Measurements from ENCODE around the gene SYTL2.

SYTL2 gene

GRCh38 chr11:85740481-85741400 is 70.2 kb downstream of the SYTL2 start:
- no peak overlapping the region for H3K4me3 ChIP-seq (ENCODE audit: low read depth, low read length)
- TF ChIP-seq CTCF (IDR thresholded peaks at IDR 0.05; ENCODE audit: control insufficient read depth, extremely low read depth, insufficient read depth): no peak
- no peak for DNase-seq (ENCODE audit: low read depth)

GRCh38 chr11:85737738-85738137 is 73.2 kb downstream of the SYTL2 start:
- no peak for TF ChIP-seq CTCF (IDR thresholded peaks at IDR 0.05; ENCODE audit: control insufficient read depth, extremely low read depth, insufficient read depth)
- H3K4me3 ChIP-seq (ENCODE audit: low read depth, low read length): no peak overlapping the region
- DNase-seq (ENCODE audit: low read depth): no peak

- no peak for DNase-seq (ENCODE audit: low read depth)
- no peak overlapping the region for H3K4me3 ChIP-seq (ENCODE audit: low read depth, low read length)
- TF ChIP-seq CTCF (IDR thresholded peaks at IDR 0.05; ENCODE audit: control insufficient read depth, extremely low read depth, insufficient read depth): no peak
Measured at GRCh38 chr11:85735876-85736460, 75.0 kb downstream of the SYTL2 start.

- DNase-seq (ENCODE audit: low read depth): no peak
- no peak overlapping the region for H3K4me3 ChIP-seq (ENCODE audit: low read depth, low read length)
- TF ChIP-seq CTCF (IDR thresholded peaks at IDR 0.05; ENCODE audit: control insufficient read depth, extremely low read depth, insufficient read depth): no peak
Measured at GRCh38 chr11:85732965-85733364, 78.0 kb downstream of the SYTL2 start.

GRCh38 chr11:85726381-85726780 is 84.6 kb downstream of the SYTL2 start:
- H3K4me3 ChIP-seq (ENCODE audit: low read depth, low read length): no peak overlapping the region
- no peak for TF ChIP-seq CTCF (IDR thresholded peaks at IDR 0.05; ENCODE audit: control insufficient read depth, extremely low read depth, insufficient read depth)
- DNase-seq (ENCODE audit: low read depth): no peak

GRCh38 chr11:85725510-85726258 is 85.3 kb downstream of the SYTL2 start:
- H3K4me3 ChIP-seq (ENCODE audit: low read depth, low read length): no peak overlapping the region
- no peak for TF ChIP-seq CTCF (IDR thresholded peaks at IDR 0.05; ENCODE audit: control insufficient read depth, extremely low read depth, insufficient read depth)
- peak; percentile 10 for DNase-seq (ENCODE audit: low read depth)

All from LNCaP clone FGC (cell line).